Astrocyte (in vitro differentiated cells and primary cell): ENCODE results near the gene C19orf38. TPM values are rescaled to one million over a fixed set of nuclear protein-coding genes. Genes with fewer than 3 reads are reported as not detected.

Source experiments
- DNase-seq: peaks from one replicate; pipeline ENCODE4 v3.0.0-alpha.2; 2010; ENCODE audit warnings: low read depth
- FAIRE-seq: peaks from 2 replicates; lab custom pipeline; 2011; peaks lifted over from hg19 to GRCh38; lab: Jason Lieb, UNC
- H2AFZ ChIP-seq: 2 replicates; pipeline ENCODE4 v1.6.0; 2012; ENCODE audit warnings: low read depth, low read length, inconsistent platforms
- H3K27ac ChIP-seq: 2 replicates; pipeline ENCODE4 v1.5.1; 2011; ENCODE audit warnings: low read depth, low read length, inconsistent platforms
- H3K27me3 ChIP-seq: 2 replicates; pipeline ENCODE4 v1.6.0; 2011; ENCODE audit warnings: low read length, inconsistent platforms; ENCODE audit not compliant: insufficient read depth
- H3K36me3 ChIP-seq: 2 replicates; pipeline ENCODE4 v1.5.1; 2011; ENCODE audit warnings: low read length, inconsistent platforms; ENCODE audit not compliant: insufficient read depth
- H3K4me1 ChIP-seq: 2 replicates; pipeline ENCODE4 v1.5.1; 2011; ENCODE audit warnings: low read length, inconsistent platforms; ENCODE audit not compliant: insufficient read depth
- H3K4me2 ChIP-seq: 2 replicates; pipeline ENCODE4 v1.6.0; 2012; ENCODE audit warnings: low read length, inconsistent platforms
- H3K4me3 ChIP-seq: 2 replicates; pipeline ENCODE4 v1.5.1; 2011; ENCODE audit warnings: low read depth, mild to moderate bottlenecking, low read length, inconsistent platforms; ENCODE audit not compliant: insufficient read depth
- H3K79me2 ChIP-seq: 2 replicates; pipeline ENCODE4 v1.6.0; 2012; ENCODE audit warnings: mild to moderate bottlenecking, low read length, inconsistent platforms; ENCODE audit not compliant: insufficient read depth
- H3K9ac ChIP-seq: 2 replicates; pipeline ENCODE4 v1.6.0; 2012; ENCODE audit warnings: mild to moderate bottlenecking, low read length, inconsistent platforms
- H3K9me3 ChIP-seq: 2 replicates; pipeline ENCODE4 v1.5.1; 2012; ENCODE audit warnings: low read depth, mild to moderate bottlenecking, low read length, inconsistent platforms; ENCODE audit not compliant: insufficient read depth
- H4K20me1 ChIP-seq: 2 replicates; pipeline ENCODE4 v1.6.0; 2012; ENCODE audit warnings: low read length, inconsistent platforms; ENCODE audit not compliant: insufficient read depth
- H3K27ac Mint-ChIP-seq: one replicate; pipeline ENCODE4 v1.8.0; 2021; ENCODE audit warnings: mild to moderate bottlenecking, mixed read lengths; ENCODE audit not compliant: unreplicated experiment
- H3K27me3 Mint-ChIP-seq: one replicate; pipeline ENCODE4 v1.8.0; 2021; ENCODE audit warnings: low read depth, mixed read lengths; ENCODE audit not compliant: unreplicated experiment
- H3K36me3 Mint-ChIP-seq: one replicate; pipeline ENCODE4 v1.8.0; 2021; ENCODE audit warnings: low read depth, mixed read lengths; ENCODE audit not compliant: unreplicated experiment
- H3K4me1 Mint-ChIP-seq: one replicate; pipeline ENCODE4 v1.8.0; 2021; ENCODE audit warnings: low read depth, mixed read lengths; ENCODE audit not compliant: unreplicated experiment
- H3K4me3 Mint-ChIP-seq: one replicate; pipeline ENCODE4 v1.8.0; 2021; ENCODE audit warnings: mild to moderate bottlenecking, moderate library complexity, mixed read lengths; ENCODE audit not compliant: unreplicated experiment
- H3K9me3 Mint-ChIP-seq: one replicate; pipeline ENCODE4 v1.8.0; 2021; ENCODE audit warnings: mild to moderate bottlenecking, mixed read lengths; ENCODE audit not compliant: unreplicated experiment
- CTCF ChIP-seq: IDR thresholded peaks from 2 replicates; pipeline ENCODE4 v1.5.1; 2011; ENCODE audit warnings: low read depth, mild to moderate bottlenecking, inconsistent platforms, low read length, moderate library complexity; ENCODE audit not compliant: insufficient read depth
- EZH2 ChIP-seq: IDR thresholded peaks from 2 replicates; pipeline ENCODE4 v1.6.1; 2012; ENCODE audit warnings: mild to moderate bottlenecking, low read length, inconsistent platforms; ENCODE audit not compliant: insufficient read depth
- total RNA-seq: library from RNA; stranded (reverse); gene quantifications from 2 replicates; pipeline ENCODE4 v1.2.1, GENCODE V29; 2021

C19orf38 gene
- total RNA-seq, 1 donor from 2014 or later: 0.23 TPM

GRCh38 chr19:10858204-10858828 is 10.1 kb downstream of the C19orf38 start:
- Mint-ChIP-seq H3K27me3 (no peaks in the 10 kb centered on the region), H3K36me3 (no peaks in the 10 kb centered on the region), H3K27ac (no peak overlapping the region), H3K4me1 (peaks cover under 1% of the 10 kb centered on the region), H3K9me3 (no peaks in the 10 kb centered on the region), H3K4me3 (no peak overlapping the region)
- Histone ChIP-seq H3K27ac (no peak overlapping the region), H3K4me2 (no peak overlapping the region), H3K9ac (no peak overlapping the region), H3K36me3 (no peaks in the 10 kb centered on the region), H3K79me2 (no peaks in the 10 kb centered on the region), H3K4me3 (no peak overlapping the region), H4K20me1 (no peaks in the 10 kb centered on the region), H3K4me1 (no peaks in the 10 kb centered on the region), H2AFZ (no peak overlapping the region), H3K27me3 (no peaks in the 10 kb centered on the region), H3K9me3 (no peaks in the 10 kb centered on the region)
- DNase-seq: no peak
- peak; percentile 88 for TF ChIP-seq CTCF
- no peak for TF ChIP-seq EZH2
- FAIRE-seq: no peak

- TF ChIP-seq CTCF: peak; percentile 31
- TF ChIP-seq EZH2: no peak
- Histone ChIP-seq H2AFZ (no peak overlapping the region), H3K4me3 (no peak overlapping the region), H3K9me3 (no peaks in the 10 kb centered on the region), H3K27ac (no peak overlapping the region), H3K79me2 (no peaks in the 10 kb centered on the region), H3K4me2 (no peak overlapping the region), H3K27me3 (no peaks in the 10 kb centered on the region), H3K4me1 (no peaks in the 10 kb centered on the region), H4K20me1 (no peaks in the 10 kb centered on the region), H3K36me3 (no peaks in the 10 kb centered on the region), H3K9ac (no peak overlapping the region)
- no peaks in the 10 kb centered on the region for H3K36me3 Mint-ChIP-seq
- no peak overlapping the region for H3K27ac Mint-ChIP-seq
- no peak for DNase-seq
- H3K4me1 Mint-ChIP-seq: peaks cover 6% of the 10 kb centered on the region
- H3K9me3 Mint-ChIP-seq: no peaks in the 10 kb centered on the region
- FAIRE-seq: no peak
- H3K27me3 Mint-ChIP-seq: no peaks in the 10 kb centered on the region
- no peak overlapping the region for H3K4me3 Mint-ChIP-seq
Observed at GRCh38 chr19:10861103-10861651, 13.0 kb downstream of the C19orf38 start.

- no peak for FAIRE-seq
- Mint-ChIP-seq H3K9me3 (no peaks in the 10 kb centered on the region), H3K36me3 (no peaks in the 10 kb centered on the region), H3K4me3 (no peak overlapping the region), H3K27me3 (no peaks in the 10 kb centered on the region), H3K4me1 (peaks cover 6% of the 10 kb centered on the region), H3K27ac (peak overlapping the region; percentile 70)
- Histone ChIP-seq H3K27ac (no peak overlapping the region), H3K27me3 (no peaks in the 10 kb centered on the region), H3K4me1 (no peaks in the 10 kb centered on the region), H3K36me3 (no peaks in the 10 kb centered on the region), H3K4me3 (no peak overlapping the region), H3K79me2 (no peaks in the 10 kb centered on the region), H3K9ac (peak overlapping the region; percentile 33), H4K20me1 (no peaks in the 10 kb centered on the region), H2AFZ (peak overlapping the region; percentile 58), H3K4me2 (peak overlapping the region; percentile 63), H3K9me3 (no peaks in the 10 kb centered on the region)
- TF ChIP-seq CTCF (no peak), EZH2 (no peak)
- no peak for DNase-seq
Observed at GRCh38 chr19:10862561-10863106, 14.4 kb downstream of the C19orf38 start.
